GM18870 (cell line): ENCODE results near the gene WDR76.

Experiments
- ATAC-seq: cut with Tn5 transposase; IDR thresholded peaks from one replicate; pipeline ENCODE4 v1.9.1; 2021; ENCODE audit warnings: moderate library complexity; ENCODE audit not compliant: unreplicated experiment

WDR76 gene

DNA sequence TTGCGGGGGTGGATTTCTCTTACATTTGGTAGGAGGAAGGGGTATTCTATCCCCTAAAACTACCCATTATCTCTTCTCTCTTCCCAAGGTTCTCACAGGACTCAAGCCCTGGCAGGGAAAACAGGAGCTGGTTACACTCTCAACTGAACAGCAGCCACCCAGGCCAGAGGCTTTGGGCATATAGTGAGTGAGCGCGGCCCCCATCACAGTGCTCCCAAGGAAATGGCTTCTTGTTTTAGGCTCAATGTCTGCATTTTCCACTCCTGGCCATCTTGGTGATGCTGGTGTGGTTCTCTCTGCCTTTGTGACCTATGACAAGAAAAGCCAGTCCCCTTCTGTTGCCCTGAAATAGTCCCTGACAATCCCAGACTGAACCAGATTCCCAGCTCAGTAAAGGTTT lies 50.1 kb downstream of the WDR76 start:
- no peak for ATAC-seq

DNA sequence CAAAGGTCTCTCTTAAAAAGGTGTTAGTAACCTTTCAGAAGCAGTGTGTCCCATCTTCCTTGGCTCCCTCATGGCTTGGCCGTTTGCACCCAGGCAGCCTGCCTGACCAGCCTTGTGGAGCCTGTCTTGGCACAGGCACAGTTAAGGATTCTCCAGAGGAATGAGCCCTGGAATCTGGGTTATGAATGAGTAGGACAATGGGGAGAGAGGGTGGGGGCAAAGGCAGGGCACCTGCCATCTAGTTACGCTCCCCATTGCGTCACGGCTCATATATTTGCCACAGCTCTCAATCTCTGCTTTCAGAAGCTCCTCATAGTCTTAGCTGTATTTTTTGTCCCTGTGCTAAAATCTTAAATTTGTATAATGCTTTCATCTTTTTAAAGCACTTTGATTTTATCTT lies 50.6 kb downstream of the WDR76 start:
- ATAC-seq, result no peak

DNA sequence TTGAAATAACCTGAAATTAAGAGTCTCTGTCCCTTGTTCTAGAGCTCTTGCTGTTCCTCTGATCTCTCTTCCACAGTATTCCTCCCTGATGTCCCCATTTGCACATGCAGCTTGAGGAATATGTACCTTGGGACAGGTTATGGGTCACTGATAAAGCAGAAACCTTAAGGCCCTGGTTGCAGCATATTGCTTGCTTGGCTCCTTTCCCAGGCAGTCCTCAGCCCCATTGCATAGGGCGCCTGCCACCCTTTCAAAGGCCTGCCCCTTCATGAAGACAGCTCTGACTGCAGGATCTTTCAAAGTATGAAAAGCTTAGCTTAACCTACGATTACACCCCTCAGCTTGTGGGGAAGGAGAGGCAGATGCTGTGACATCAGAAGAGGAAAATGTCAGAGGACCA lies 51.6 kb downstream of the WDR76 start:
- ATAC-seq, result no peak

DNA sequence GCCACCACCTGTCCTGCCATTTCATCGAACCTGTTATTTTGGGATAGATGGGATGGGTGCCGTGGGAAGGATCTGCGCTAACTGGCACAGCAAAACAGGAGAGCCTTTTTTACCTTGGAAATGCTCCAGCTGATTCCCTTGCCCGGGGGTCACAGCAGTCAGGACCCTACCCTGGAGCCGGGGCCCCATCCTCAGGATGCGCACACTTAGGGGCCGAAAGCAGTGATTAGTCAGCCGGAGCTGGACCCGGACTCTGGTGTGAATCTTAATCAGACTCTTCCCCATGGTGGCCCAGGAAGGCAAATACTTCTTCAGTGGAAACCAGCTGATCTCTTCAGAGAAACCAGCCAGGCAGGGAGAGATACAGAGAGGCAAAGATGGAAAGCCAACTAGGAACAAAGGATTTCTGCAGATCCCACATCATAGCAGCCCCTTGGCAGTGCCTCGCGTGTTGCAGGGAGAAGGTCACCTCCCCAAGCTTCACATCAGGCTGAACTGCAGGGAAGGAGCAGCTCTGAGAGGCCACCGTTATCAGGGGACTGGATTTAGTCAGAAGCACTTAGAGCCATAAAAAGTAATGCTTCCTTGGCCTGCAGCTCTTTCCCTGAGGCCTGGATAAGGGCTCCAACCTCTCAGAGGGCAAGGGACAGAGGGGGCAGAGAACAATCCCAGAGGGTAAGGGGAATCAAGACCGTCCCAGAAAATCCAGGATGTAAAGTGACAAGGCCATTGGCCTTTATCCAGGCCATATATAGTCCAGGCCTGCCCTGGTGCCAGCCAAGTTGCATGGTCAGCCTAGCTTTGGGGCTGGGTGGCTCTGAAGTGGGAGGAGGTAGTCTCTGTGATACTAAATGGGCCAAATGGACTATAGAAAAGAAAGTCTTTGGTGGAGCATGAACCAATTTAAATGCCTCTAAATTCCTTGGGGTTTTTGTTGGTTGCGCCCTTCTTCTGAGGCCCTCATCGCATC lies 52.9 kb downstream of the WDR76 start:
- no peak for ATAC-seq

DNA sequence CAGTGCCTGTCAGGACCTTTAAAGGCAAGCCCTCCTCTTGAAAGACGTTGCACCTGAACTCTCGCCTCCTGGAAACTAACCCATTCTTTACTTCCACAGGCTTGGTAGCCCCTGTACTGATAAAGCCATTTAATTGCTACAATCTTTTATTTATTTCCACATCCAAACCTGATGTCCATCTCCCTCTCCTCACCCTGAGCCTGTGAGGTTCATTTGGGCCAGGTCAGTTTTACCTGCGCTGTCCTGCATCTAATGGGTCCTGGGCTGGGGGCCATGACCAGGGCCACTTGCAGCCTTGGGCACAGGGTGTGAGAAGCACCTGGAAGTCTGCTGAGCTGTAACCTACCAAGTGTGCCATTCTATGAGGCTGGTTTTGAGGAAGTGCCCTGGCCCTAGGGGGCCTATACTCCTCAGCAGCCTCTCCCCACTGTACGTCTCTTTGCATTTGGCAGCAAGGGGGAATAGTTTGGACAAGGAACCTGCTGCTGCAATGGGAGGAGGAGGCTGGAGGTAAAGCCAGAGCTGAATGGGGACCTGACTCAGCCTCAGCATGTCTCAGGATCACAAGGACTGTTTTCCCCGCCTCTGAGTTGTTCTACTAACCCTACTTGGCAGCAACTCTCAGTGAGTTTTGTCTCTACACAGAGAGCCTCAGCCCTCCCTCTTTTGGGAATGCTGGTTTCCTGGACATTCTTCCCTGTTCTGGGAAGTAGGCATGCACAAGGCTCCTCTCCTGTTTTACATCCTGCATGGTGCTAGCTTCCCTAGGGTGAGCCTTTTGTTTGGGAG lies 53.8 kb downstream of the WDR76 start:
- ATAC-seq, result no peak

DNA sequence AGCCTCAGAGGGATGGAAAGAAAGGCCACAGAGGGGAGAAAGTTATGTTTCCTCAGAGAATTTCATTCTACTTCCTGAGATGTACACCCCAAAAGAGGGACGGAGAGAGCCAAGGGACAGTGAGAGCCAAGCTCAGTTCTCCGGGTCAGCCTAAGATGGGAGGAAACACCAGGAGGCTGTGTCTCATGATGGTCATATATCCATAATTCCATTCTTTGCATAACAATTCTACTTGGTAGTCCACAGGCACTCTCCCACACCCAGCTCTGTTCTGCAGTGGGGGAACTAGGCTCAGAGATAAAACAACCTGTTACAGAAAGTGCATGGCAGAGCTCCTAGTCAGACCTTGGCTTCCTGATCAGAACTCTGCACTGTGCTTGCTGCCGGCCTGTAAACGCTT lies 54.4 kb downstream of the WDR76 start:
- ATAC-seq, result no peak

DNA sequence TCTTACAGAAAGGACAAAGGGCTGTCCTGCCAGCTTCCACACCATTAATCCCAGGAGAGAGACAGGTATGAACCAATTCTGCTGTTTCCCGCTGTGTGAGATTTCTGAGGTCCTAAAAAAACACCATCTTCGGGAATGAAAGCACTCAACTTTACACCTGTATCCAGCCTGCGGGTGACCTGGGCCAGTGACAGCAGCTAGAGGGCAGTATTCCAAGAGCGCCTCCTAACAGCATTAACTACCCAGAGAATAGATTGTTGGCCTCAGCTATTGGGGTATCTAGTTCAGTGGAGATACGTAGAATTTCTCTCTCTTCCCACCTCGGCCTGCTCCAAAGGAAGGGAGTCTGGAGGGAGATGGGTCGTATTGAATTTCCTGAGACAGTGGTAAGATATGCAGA lies 55.1 kb downstream of the WDR76 start:
- ATAC-seq, result no peak

DNA sequence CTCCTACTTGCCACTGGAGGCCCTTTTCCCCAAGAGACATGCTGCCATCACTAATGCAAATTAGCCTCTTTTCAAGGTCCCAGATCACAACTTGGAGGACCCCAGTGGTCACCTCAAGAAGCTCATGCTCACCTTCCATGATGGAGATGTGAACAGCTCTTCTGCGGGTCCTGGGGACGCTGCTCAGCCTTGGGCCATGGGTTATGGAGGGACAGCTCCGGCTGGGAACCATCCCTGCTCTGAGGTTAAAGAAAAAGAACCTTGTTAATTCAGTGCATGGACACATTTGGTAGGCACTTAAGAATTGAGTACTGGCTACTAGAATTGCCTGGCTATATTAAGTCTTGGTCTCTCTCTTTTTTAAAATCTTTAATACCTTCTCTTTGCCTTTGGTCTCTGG lies 56.8 kb downstream of the WDR76 start:
- no peak for ATAC-seq

DNA sequence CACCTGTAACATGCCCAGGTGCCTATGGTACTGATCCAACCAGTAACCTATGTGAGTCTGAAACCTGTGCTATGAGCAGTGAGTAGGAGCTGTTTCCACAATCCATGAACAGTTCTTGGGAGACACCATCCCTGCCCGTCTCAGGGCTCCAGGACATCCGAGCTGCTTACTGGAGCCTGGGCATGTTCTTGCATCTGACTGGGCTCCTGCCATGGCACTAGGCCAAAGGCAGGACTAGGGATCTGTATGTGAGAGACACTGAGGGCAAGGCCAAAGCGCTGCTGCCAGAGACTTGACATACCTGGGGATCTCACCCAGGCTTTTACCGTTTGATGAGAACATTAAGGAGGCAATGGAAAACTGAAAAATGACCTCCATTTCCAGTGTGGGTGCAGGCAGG lies 59.8 kb downstream of the WDR76 start:
- no peak for ATAC-seq

DNA sequence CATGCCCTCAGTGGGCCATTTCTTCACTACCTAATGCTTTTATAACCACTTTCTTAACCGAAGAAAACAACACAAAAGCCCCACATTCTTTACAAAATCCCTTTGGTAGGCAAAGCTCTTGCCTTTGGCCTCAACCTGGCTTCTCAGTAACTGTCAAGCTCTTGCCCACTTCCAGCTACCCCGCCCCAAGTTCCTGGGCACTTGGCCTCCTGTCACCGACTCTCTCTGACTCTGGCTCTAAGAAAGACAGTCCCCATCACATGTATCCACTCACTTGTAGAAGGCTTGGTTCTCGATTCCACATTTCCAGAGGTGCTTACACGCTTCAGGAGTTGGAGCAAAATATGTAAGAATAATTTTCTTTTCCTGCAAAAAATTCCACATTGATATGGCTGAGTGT lies 61.1 kb downstream of the WDR76 start:
- ATAC-seq, result no peak

DNA sequence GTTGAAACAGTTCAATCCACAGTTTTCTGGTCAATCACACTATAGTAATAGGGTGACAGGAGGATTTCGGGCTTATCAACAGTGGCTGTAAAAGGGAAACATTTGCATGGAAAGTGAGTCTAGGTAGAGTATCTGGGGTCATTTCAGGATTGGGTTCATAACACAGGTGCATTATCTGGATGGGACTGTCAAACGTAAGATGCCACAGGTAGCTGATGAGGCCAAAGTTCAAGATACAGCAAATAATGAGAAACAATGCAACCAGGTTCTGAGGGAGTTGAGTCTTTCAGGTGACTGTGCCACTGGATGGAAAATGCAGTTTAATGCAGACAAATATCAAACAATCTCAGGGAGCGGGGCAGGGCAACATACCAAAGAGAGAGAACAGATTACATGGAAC lies 62.2 kb downstream of the WDR76 start:
- no peak for ATAC-seq

DNA sequence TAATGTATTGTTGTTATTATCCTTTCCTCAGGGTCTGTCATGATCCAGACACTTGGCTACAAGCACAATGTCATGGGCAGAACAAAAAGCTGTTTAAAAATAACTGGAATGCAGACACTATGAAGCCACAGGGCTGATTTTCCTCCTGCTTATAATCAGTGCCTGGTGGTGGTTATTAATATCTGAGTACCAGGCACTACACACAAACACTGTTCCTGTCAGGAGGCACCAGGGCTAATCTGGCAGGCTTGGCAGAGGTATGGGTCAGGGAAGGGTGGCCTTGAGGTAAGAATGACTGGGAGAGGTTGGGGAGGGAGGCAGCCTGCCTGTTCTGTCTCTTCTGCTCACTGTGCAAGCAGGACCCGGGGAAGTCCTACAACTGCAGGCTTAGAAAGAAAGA lies 67.2 kb downstream of the WDR76 start:
- ATAC-seq, result no peak

DNA sequence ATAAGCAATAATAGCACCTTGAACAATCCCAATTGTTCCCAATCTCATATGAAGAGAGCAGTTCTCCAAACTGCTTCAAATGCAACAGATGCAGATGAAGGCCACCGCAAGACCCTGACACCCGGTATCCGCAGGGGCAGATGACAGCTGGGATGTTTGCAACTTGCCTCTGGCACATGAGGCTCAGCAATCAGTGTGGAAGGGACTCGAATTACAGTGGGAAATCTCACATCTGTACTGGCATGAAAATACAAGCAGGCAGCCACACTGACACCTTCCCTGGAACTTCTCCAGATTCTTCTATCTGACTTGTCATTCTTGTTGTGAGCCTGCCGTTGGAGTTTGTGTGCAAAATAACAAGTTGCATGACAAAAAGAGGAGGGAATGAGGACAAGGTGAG lies 68.8 kb downstream of the WDR76 start:
- no peak for ATAC-seq

DNA sequence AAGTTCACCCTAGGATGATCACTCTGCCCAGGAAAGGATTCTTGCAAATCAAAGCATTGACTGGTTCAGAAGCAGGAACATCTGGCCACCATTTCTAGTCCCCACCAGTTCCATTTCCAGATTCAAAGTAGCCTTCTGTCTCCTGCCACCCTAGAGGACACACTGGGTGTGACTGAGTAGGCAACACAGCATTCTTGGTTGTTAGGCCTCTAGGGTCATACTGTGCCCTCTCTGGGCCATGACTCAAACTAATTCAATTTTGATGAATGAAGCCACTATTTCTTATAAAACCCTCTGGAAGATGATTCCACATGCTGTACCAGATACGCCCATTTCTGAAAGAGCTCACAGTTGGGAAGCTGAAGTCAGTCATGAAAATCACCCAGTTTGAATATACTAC lies 69.7 kb downstream of the WDR76 start:
- no peak for ATAC-seq

DNA sequence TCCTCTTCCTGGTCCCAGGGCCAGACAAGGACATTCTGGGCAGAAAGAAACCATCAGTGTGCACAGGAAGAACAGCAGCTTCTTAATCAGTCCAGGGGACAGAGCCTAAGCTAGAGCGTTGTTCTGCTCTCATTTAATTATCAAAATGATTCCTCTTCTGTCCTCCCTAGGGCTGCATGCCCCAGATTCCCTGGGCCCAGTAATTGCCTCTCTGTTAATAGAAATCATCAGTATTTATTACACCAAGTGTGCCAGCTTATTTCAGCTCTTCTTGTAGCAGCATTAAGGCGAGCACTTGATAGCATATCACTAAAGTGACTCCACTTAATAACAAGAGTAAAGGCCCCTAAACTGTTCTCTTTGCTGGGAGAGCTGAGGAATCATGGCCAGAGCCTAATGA lies 72.1 kb downstream of the WDR76 start:
- ATAC-seq, result no peak

DNA sequence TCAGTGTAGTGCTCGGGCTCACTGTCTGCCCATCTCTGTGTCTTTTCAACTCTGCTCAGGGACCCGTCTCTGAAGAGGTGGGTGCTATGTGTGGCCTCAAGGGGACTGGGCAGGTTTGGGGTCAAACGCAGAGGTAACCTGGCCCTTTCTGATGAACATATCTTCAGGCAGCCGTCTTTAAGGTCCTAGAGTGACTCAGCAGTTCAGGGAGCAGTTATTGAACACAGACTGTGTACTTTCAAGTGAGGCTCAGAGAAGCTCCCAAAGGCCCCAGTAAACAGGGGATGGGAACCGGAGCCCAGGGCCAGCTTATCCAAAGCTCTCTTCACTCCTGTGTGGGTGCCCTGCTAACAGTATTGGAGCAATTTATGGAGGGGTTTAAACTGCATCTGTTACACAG lies 73.1 kb downstream of the WDR76 start:
- no peak for ATAC-seq

DNA sequence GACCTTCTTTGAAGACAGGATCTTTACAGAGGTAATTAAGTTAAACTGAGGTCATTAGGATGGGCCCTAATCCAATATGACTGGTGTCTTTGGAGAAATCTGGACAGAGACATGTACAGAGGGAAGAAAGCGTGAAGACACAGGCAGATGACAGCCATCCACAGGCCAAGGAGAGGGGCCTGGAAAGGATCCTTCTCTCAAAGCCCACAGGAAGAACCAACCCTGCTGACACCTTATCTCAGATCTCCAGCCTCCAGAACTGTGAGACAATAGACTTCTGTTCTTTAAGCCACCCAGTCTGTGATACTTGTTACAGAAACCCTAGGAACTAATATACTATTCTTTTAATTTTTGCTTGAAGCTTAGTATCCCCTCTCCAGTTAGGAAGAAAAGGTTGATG lies 74.2 kb downstream of the WDR76 start:
- no peak for ATAC-seq

DNA sequence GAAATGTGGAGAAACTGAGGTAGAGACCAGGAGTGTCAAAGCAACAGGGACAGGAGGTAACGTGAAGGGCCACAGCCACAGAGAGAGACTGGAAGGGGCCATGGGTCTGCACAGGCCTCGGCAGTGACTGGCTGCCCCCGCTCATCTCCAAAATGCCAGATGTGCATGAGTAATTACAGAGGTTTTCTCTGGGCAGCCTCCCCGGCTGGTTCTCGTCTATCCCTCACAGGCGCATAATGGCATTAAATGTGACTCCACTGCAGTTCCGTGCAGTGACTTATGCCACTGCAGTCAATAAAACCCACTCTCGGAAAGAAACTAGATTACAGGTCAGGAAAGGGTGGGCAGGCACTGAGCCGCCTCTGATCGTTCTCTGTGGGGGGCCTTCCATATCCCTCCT lies 74.7 kb downstream of the WDR76 start:
- no peak for ATAC-seq

DNA sequence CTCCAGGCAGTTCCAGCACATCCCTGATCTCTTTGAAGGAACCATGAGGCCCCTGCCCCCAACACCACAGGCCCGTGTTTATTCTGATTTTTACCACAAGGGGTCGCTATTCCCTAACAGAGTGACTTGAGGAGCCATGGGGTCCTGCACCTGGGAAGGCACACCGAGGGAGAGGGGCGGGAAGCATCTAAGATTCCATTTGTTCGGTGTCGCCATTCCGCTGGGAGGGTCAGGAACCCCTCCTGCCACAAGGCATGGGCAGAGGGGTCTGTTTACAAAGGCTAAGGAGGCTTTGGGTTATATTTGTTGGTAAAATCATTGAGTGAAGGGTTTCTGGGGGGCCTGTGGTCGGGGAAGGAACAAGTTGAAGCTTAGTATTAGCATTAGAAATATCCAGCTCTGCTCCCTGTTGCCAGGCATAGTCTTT lies 77.1 kb downstream of the WDR76 start:
- no peak for ATAC-seq

DNA sequence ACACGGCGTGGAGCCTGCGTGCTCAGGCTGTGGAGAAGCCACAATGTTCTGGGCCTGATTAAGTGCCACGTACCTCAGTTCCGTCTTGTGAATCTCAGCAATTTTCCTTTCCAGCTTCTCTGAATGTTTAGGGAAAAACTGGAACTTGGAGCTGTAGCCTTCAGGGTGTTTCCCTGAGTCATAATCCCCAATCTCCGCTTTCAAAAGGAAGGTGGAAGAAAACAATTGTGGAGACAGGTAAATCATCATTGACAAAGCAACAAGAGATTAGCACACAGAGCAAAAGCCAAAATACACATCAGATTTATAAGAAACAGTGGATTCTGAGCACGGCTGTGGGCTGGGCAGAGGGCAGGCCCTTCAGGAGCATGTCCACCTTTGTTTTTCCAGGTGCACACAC lies 79.0 kb downstream of the WDR76 start:
- ATAC-seq, result no peak

DNA sequence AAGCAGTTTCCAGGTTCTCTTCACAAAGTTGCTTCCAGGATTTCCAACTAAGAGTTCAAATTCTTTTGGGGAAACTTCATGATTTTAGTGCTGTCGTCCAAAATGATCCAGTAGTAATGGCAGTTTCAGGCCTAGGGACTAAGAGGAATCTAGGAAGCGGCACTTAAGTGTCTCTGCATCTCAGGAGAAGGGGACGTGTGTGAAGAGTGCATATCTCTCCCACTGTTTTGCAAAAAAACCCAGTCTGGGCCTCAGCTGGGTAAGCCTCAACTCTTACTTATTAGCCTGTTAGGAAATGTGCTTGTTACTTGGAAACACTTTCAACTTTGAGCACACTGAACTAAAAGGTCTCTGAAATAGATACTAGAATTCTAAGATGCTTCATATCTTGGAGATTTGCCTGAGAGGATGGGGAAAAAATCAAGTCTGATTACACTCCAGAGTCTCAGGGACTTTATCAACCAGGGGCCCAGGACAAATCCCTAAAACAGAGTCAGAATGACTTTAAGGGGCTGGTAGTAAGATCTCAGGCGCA lies 81.8 kb downstream of the WDR76 start:
- no peak for ATAC-seq

DNA sequence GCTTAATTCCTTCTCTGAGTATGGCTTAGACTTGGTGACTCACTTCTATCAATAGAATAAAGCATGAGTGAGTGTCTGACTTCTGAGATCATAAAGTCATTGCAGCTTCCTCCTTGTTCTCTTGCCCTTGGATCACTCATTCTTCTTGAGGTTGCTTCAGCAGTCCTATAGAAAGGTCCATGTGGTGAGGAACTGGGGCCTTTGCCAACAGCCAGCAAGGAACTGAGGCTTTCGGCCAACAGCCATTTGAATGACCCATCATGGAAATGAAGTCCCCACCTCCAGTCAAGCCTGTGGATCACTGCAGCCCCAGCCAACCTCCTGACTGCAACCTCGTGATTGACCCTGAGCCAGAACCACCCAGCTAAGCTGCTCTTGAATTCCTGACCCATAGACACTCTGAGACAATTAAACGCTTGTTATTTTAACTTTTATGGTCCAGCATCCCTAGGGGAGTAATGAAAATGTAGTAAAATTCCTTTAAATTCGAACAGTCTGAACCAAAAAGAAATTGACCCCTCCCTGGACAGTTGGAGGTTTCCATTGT lies 84.5 kb downstream of the WDR76 start:
- ATAC-seq, result no peak
